ENCODE results near the gene NECTIN4. TPM values are rescaled to one million over a fixed set of nuclear protein-coding genes. Genes with fewer than 3 reads are reported as not detected.

The NECTIN4 gene
- total and polyA plus RNA-seq, 10 of the 15 experiments (the other 5 are each of a cell fraction or from before 2014, with no cell fraction given), result 2.8 to 8.7 (median 3.7) TPM

DNA sequence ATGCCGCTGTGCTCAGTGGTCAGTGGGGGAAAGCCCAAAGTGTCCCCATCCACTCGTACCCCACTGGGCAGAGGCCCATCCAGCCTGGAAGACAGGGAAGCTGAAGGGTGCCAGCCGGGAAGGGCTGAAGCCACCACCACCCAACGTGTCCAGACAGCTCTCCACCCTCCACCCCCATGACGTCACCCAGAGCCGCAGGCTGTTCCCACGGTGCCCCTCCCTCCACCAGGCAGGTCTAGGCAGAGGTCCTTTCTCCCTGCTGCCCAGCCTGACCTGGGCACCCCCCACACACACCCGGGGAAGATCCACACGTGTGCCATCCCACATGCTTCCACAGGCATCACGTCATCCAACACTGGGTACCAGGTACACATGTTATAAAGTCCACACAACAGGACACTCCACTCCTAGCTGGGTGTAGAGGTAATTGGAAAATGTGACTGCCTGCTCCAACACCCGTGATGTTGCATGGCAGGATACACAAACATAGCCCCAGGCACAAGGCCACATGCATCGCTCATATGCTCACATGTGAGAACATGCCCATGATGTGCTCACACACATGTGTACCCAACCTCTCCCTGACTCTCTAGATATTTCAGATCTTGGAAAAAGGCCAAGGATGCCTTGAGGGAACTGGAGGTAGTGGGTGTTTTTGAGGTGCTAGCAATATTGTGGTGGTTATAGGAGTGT is 14.5 kb downstream of the NECTIN4 start:
- no peak overlapping the region for H3K4me3 ChIP-seq
- in situ Hi-C loops (cut with MboI) (no loop called here), intact Hi-C loops (cut with micrococcal nuclease; ENCODE audit: unreplicated experiment) (no loop called here)
- H3K9me3 ChIP-seq (replicated peaks; ENCODE audit: control insufficient read depth, insufficient read depth, low read length), result no peaks in the 10 kb centered on the region
- ChIA-PET SMC1A (ENCODE audit: uncharacterized antibody, unreplicated experiment) (interaction anchor here (0.8 to 1.3 kb wide), 2 partner anchors 23 to 77 kb away, joined by 3 to 5 read pairs; partner anchors contain the start of gene KLHDC9), CTCF (interaction anchor here (0.7 to 1.5 kb wide), 3 partner anchors 20 to 560 kb away, joined by 3 to 4 read pairs (median 3); no protein-coding TSS in a partner anchor), RAD21 (ENCODE audit: unreplicated experiment) (interaction anchor here (0.8 to 1.3 kb wide), 2 partner anchors 30 to 54 kb away, joined by 3 read pairs; partner anchors contain the start of gene F11R), POLR2A (interaction anchor here (0.6 kb wide), 1 partner anchor 196 kb away, joined by 3 read pairs; no protein-coding TSS in a partner anchor)
- DNase-seq (ENCODE audit: low read depth, low spot score) (no peak), FAIRE-seq (no peak), ATAC-seq (no peak)
- no peak overlapping the region for H3K9ac ChIP-seq (ENCODE audit: control insufficient read depth, insufficient read depth, low read length)
- H3K79me2 ChIP-seq (ENCODE audit: control insufficient read depth, insufficient read depth, low read length), result peaks cover 2% of the 10 kb centered on the region; the same call in 1 of the 2 replicates
- H3K27ac ChIP-seq (ENCODE audit: control insufficient read depth, insufficient read depth), result no peak overlapping the region
- H4K20me1 ChIP-seq (ENCODE audit: control insufficient read depth, insufficient read depth), result no peaks in the 10 kb centered on the region
- H3K4me2 ChIP-seq (ENCODE audit: control insufficient read depth, insufficient read depth), result no peak overlapping the region
- TF ChIP-seq SIX5 (IDR thresholded peaks at IDR 0.05; ENCODE audit: low read depth, low read length, severe bottlenecking) (no peak), FOS (IDR thresholded peaks at IDR 0.05; ENCODE audit: borderline replicate concordance, extremely low read depth, insufficient read length) (no peak), KLF5 (IDR thresholded peaks at IDR 0.05; ENCODE audit: partially characterized antibody) (no peak), NR2C2 (IDR thresholded peaks at IDR 0.05; ENCODE audit: borderline replicate concordance, control insufficient read depth, insufficient read length, low read depth) (no peak), ZNF384 (IDR thresholded peaks at IDR 0.05; ENCODE audit: borderline replicate concordance, low read depth, low read length) (no peak), SRF (IDR thresholded peaks at IDR 0.05; ENCODE audit: low read depth in 2 of 2, low read length in 2 of 2) (no peak), SUPT20H (IDR thresholded peaks at IDR 0.05; ENCODE audit: borderline replicate concordance, control insufficient read depth, low read depth, low read length) (no peak), TAF1 (IDR thresholded peaks at IDR 0.05; ENCODE audit: borderline replicate concordance, low read depth, low read length) (no peak), CBX5 (IDR thresholded peaks at IDR 0.05; ENCODE audit: low read depth) (no peak)
- TF ChIP-seq, protein P1, sequence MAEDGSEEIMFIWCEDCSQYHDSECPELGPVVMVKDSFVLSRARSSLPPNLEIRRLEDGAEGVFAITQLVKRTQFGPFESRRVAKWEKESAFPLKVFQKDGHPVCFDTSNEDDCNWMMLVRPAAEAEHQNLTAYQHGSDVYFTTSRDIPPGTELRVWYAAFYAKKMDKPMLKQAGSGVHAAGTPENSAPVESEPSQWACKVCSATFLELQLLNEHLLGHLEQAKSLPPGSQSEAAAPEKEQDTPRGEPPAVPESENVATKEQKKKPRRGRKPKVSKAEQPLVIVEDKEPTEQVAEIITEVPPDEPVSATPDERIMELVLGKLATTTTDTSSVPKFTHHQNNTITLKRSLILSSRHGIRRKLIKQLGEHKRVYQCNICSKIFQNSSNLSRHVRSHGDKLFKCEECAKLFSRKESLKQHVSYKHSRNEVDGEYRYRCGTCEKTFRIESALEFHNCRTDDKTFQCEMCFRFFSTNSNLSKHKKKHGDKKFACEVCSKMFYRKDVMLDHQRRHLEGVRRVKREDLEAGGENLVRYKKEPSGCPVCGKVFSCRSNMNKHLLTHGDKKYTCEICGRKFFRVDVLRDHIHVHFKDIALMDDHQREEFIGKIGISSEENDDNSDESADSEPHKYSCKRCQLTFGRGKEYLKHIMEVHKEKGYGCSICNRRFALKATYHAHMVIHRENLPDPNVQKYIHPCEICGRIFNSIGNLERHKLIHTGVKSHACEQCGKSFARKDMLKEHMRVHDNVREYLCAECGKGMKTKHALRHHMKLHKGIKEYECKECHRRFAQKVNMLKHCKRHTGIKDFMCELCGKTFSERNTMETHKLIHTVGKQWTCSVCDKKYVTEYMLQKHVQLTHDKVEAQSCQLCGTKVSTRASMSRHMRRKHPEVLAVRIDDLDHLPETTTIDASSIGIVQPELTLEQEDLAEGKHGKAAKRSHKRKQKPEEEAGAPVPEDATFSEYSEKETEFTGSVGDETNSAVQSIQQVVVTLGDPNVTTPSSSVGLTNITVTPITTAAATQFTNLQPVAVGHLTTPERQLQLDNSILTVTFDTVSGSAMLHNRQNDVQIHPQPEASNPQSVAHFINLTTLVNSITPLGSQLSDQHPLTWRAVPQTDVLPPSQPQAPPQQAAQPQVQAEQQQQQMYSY (CRISPR knock-in tag; IDR thresholded peaks at IDR 0.05), result no peak
- no peaks in the 10 kb centered on the region for H3K27me3 ChIP-seq (replicated peaks in 1 of 2; ENCODE audit: control insufficient read depth in 2 of 2, insufficient read depth in 2 of 2, low read length in 1 of 2)
- H3K4me1 ChIP-seq (ENCODE audit: control insufficient read depth, insufficient read depth, low read length), result peaks cover 11% of the 10 kb centered on the region
- BruUV-seq (replicated peaks), result no TSS peak
- 53% methylated on average over 12 of the region's 12 CpGs for WGBS (ENCODE audit: insufficient coverage, insufficient replicate concordance, low lambda C conversion rate, missing lambda C conversion rate)
- no peak overlapping the region for H2AFZ ChIP-seq (ENCODE audit: control insufficient read depth, low read depth, low read length)
- H3K36me3 ChIP-seq (ENCODE audit: control insufficient read depth in 2 of 2, insufficient read depth in 2 of 2, low read length in 1 of 2), result no peaks in the 10 kb centered on the region

Measured in GM12878 (cell line).